GM18858 (cell line): Measurements from ENCODE around the gene RNGTT.

Experiments used
- ATAC-seq: cut with Tn5 transposase; IDR thresholded peaks from one replicate; pipeline ENCODE4 v1.9.1; 2021; ENCODE audit not compliant: unreplicated experiment

The RNGTT gene

GRCh38 chr6:88669475-88669874 is 293.9 kb downstream of the RNGTT start:
- no peak for ATAC-seq

GRCh38 chr6:88666901-88667300 is 296.5 kb downstream of the RNGTT start:
- ATAC-seq, result no peak

- no peak for ATAC-seq
Observed at GRCh38 chr6:88665131-88665530, 298.3 kb downstream of the RNGTT start.

- ATAC-seq, result no peak
Observed at GRCh38 chr6:88663801-88664200, 299.6 kb downstream of the RNGTT start.

GRCh38 chr6:88662653-88663174 is 300.7 kb downstream of the RNGTT start:
- peak; percentile 73 for ATAC-seq

- peak; percentile 38 for ATAC-seq
Observed at GRCh38 chr6:88662163-88662580, 301.2 kb downstream of the RNGTT start.

GRCh38 chr6:88661136-88661535 is 302.3 kb downstream of the RNGTT start:
- ATAC-seq, result no peak

GRCh38 chr6:88655586-88655985 is 307.8 kb downstream of the RNGTT start:
- ATAC-seq, result no peak

GRCh38 chr6:88653936-88654335 is 309.5 kb downstream of the RNGTT start:
- no peak for ATAC-seq

- ATAC-seq, result no peak
Observed at GRCh38 chr6:88651400-88651799, 312.0 kb downstream of the RNGTT start.

- no peak for ATAC-seq
Observed at GRCh38 chr6:88650979-88651378, 312.4 kb downstream of the RNGTT start.

GRCh38 chr6:88650029-88650619 is 313.3 kb downstream of the RNGTT start:
- peak; percentile 95 for ATAC-seq

GRCh38 chr6:88641178-88641903 is 322.1 kb downstream of the RNGTT start:
- peak; percentile 91 for ATAC-seq

GRCh38 chr6:88637761-88638545 is 325.5 kb downstream of the RNGTT start:
- ATAC-seq, result no peak

GRCh38 chr6:88636871-88637270 is 326.5 kb downstream of the RNGTT start:
- ATAC-seq, result no peak

- no peak for ATAC-seq
Observed at GRCh38 chr6:88633782-88634181, 329.6 kb downstream of the RNGTT start.

GRCh38 chr6:88631830-88632229 is 331.6 kb downstream of the RNGTT start:
- ATAC-seq, result no peak

GRCh38 chr6:88629838-88630494 is 333.5 kb downstream of the RNGTT start:
- no peak for ATAC-seq

GRCh38 chr6:88626460-88626859 is 337.0 kb downstream of the RNGTT start:
- ATAC-seq, result no peak

- no peak for ATAC-seq
Observed at GRCh38 chr6:88623531-88623930, 339.9 kb downstream of the RNGTT start.

GRCh38 chr6:88619951-88620350 is 343.5 kb downstream of the RNGTT start:
- ATAC-seq, result no peak
